HCT116 (cell line): ENCODE results near the gene GATC. TPM values are rescaled to one million over a fixed set of nuclear protein-coding genes. Genes with fewer than 3 reads are reported as not detected.

Source experiments
- ATAC-seq: fragments of 200-7000 bp; cut with Tn5 transposase; 2 replicates; pipeline ENCODE4 v1.9.1; 2020; ENCODE audit warnings: mild to moderate bottlenecking, moderate library complexity
- BruUV-seq: library from RNA; stranded (reverse); fragments of 400-500 nt; replicated peaks from 2 replicates; lab custom pipeline; 2021; lab: Mats Ljungman, UMichigan
- CTCF ChIA-PET: fragments of 300-600 bp; sonication (Branson Sonifier 250); formaldehyde crosslinking; loops from one replicate; lab custom pipeline; 2021; ENCODE audit warnings: antibody characterized with exemption; lab: Charles Lee
- POLR2A ChIA-PET: fragments of 300-600, 350-600 bp; sonication (Branson Sonifier 250); formaldehyde crosslinking; loops from one replicate; lab custom pipeline; 2021; ENCODE audit warnings: antibody characterized with exemption; lab: Charles Lee
- RAD21 ChIA-PET, 2 experiments: fragments of 300-600 bp; sonication (Branson Sonifier 250); formaldehyde crosslinking; loops; one replicate each; lab custom pipeline; 2023; ENCODE audit warnings: low total read pairs in 2 of 2; ENCODE audit not compliant: uncharacterized antibody in 2 of 2, unreplicated experiment in 2 of 2, low non-redundant PET in 1 of 2; lab: Charles Lee
- DNase-seq: peaks from one replicate; pipeline ENCODE4 v3.0.0-alpha.2; 2010; ENCODE audit warnings: low read depth, low spot score
- H2AFZ ChIP-seq: fragments of 200-600 bp; shearing (Covaris generic), sonication (generic); 2 replicates; pipeline ENCODE4 v1.6.1; 2017; ENCODE audit warnings: low read depth, mixed run types, mixed read lengths, antibody characterized with exemption, low read length; ENCODE audit not compliant: poor library complexity, severe bottlenecking
- H3K27ac ChIP-seq: 2 replicates; pipeline ENCODE4 v1.5.1; 2012; ENCODE audit warnings: low read depth, low read length
- H3K27me3 ChIP-seq: fragments of 200-600 bp; sonication (generic); 2 replicates; pipeline ENCODE4 v1.6.1; 2016; ENCODE audit warnings: mixed run types, low read length, mixed read lengths; ENCODE audit not compliant: insufficient read depth
- H3K36me3 ChIP-seq, 2 experiments: fragments of 200-500 bp in 1 of 2; fragments of 200-600 bp in 1 of 2; sonication (Bioruptor generic) in 1 of 2; sonication (generic) in 1 of 2; 2 replicates each; pipeline versions ENCODE4 v1.5.1 to v1.6.1; 2014 to 2016; ENCODE audit warnings: low read length in 2 of 2, inconsistent platforms in 1 of 2, mixed read lengths in 1 of 2, mixed run types in 1 of 2; ENCODE audit not compliant: insufficient read depth in 2 of 2, control insufficient read depth in 1 of 2
- H3K4me1 ChIP-seq, 2 experiments: fragments of 200-600 bp in 1 of 2; sonication (generic) in 1 of 2; 2 replicates each; pipeline versions ENCODE4 v1.5.1 to v1.6.1; 2012 to 2017; ENCODE audit warnings: low read length in 2 of 2, inconsistent platforms in 1 of 2, mild to moderate bottlenecking in 1 of 2, mixed read lengths in 1 of 2, mixed run types in 1 of 2, moderate library complexity in 1 of 2; ENCODE audit not compliant: insufficient read depth in 2 of 2, control insufficient read depth in 1 of 2
- H3K4me2 ChIP-seq: fragments of 200-600 bp; sonication (generic); 2 replicates; pipeline ENCODE4 v1.6.1; 2017; ENCODE audit warnings: mixed run types, low read length, mixed read lengths
- H3K4me3 ChIP-seq, 2 experiments: fragments of 200-600 bp in 1 of 2; sonication (generic) in 1 of 2; replicated peaks in 1 of 2; 2 replicates each; pipeline ENCODE4 v1.5.1; 2011 to 2016; ENCODE audit warnings: low read length in 2 of 2, control low read depth in 1 of 2, low read depth in 1 of 2, mild to moderate bottlenecking in 1 of 2, mixed read lengths in 1 of 2, mixed run types in 1 of 2
- H3K79me2 ChIP-seq: fragments of 200-600 bp; sonication (generic); 2 replicates; pipeline ENCODE4 v1.6.1; 2017; ENCODE audit warnings: mild to moderate bottlenecking, mixed run types, low read length, moderate library complexity, mixed read lengths; ENCODE audit not compliant: insufficient read depth
- H3K9ac ChIP-seq: fragments of 200-600 bp; sonication (generic); 2 replicates; pipeline ENCODE4 v1.6.1; 2016; ENCODE audit warnings: low read length, mixed read lengths
- H3K9me2 ChIP-seq: fragments of 200-600 bp; sonication (generic), shearing (Covaris generic); 2 replicates; pipeline ENCODE4 v1.6.1; 2017; ENCODE audit warnings: mixed run types, mild to moderate bottlenecking, moderate library complexity; ENCODE audit not compliant: insufficient read depth
- H3K9me3 ChIP-seq, 2 experiments: fragments of 200-500 bp in 1 of 2; fragments of 200-600 bp in 1 of 2; sonication (Bioruptor generic) in 1 of 2; sonication (generic) in 1 of 2; 2 replicates each; pipeline ENCODE4 v1.6.1; 2014 to 2017; ENCODE audit warnings: low read length in 2 of 2, mixed read lengths in 2 of 2, inconsistent platforms in 1 of 2, low read depth in 1 of 2, mild to moderate bottlenecking in 1 of 2, mixed run types in 1 of 2, moderate library complexity in 1 of 2; ENCODE audit not compliant: control insufficient read depth in 1 of 2, insufficient read depth in 1 of 2
- H4K20me1 ChIP-seq: fragments of 200-600 bp; sonication (generic), shearing (Covaris generic); 2 replicates; pipeline ENCODE4 v1.6.1; 2017; ENCODE audit warnings: mixed run types, mild to moderate bottlenecking, moderate library complexity; ENCODE audit not compliant: insufficient read depth
- CBX3 ChIP-seq: IDR thresholded peaks from 2 replicates; pipeline ENCODE4 v1.6.1; 2012; ENCODE audit warnings: low read depth
- CEBPB ChIP-seq: IDR thresholded peaks from 2 replicates; pipeline ENCODE4 v1.6.1; 2012; ENCODE audit warnings: low read depth
- EGR1 ChIP-seq: IDR thresholded peaks from 2 replicates; pipeline ENCODE4 v1.6.1; 2012; ENCODE audit warnings: low read depth
- POLR2A ChIP-seq: IDR thresholded peaks from 2 replicates; pipeline ENCODE4 v1.7.0; 2011; ENCODE audit warnings: borderline replicate concordance; ENCODE audit not compliant: insufficient read depth, insufficient read length; ENCODE audit errors: extremely low read depth
- RAD21 ChIP-seq: IDR thresholded peaks from 2 replicates; pipeline ENCODE4 v1.6.1; 2012; ENCODE audit warnings: low read depth, mild to moderate bottlenecking
- SIN3A ChIP-seq: IDR thresholded peaks from 2 replicates; pipeline ENCODE4 v1.6.1; 2012; ENCODE audit warnings: low read depth
- SP1 ChIP-seq: IDR thresholded peaks from 2 replicates; pipeline ENCODE4 v1.6.1; 2012; ENCODE audit warnings: low read depth
- SRF ChIP-seq: IDR thresholded peaks from 2 replicates; pipeline ENCODE4 v1.6.1; 2012; ENCODE audit warnings: low read depth
- YY1 ChIP-seq: IDR thresholded peaks from 2 replicates; pipeline ENCODE4 v1.6.1; 2011; ENCODE audit warnings: low read length, low read depth, moderate library complexity, mild to moderate bottlenecking; ENCODE audit not compliant: insufficient replicate concordance; ENCODE audit errors: extremely low read depth
- ZFX ChIP-seq: fragments of 450-650 bp; IDR thresholded peaks from 2 replicates; pipeline ENCODE4 v1.6.1; 2017
- intact Hi-C: fragments of 100-400 bp; cut with micrococcal nuclease; formaldehyde crosslinking; loops from 2 replicates; pipeline ENCODE4 v1.10.0; 2022
- total RNA-seq: library from RNA; stranded (reverse); gene quantifications from one replicate; pipeline ENCODE4 v1.2.1, GENCODE V29; 2021; ENCODE audit not compliant: unreplicated experiment
- TF ChIP-seq, protein P1 (sequence below), 3 experiments: fragments of 200-600 bp in 1 of 3; sonication (generic) in 1 of 3; IDR thresholded peaks in 2 of 3; conservative IDR thresholded peaks in 1 of 3; 2 replicates each; pipeline ENCODE4 v1.5.1; 2012 to 2017; ENCODE audit warnings: low read depth in 2 of 3, low read length in 2 of 3, antibody characterized with exemption in 1 of 3, borderline replicate concordance in 1 of 3, control low read depth in 1 of 3, mild to moderate bottlenecking in 1 of 3, mixed read lengths in 1 of 3, mixed run types in 1 of 3, moderate library complexity in 1 of 3; ENCODE audit not compliant: insufficient read depth in 1 of 3
- TF ChIP-seq, protein P2 (sequence below): IDR thresholded peaks from 2 replicates; pipeline ENCODE4 v1.6.1; 2012
- TF ChIP-seq, protein P3 (sequence below): IDR thresholded peaks from 2 replicates; pipeline ENCODE4 v1.6.1; 2011; ENCODE audit warnings: mild to moderate bottlenecking, low read length, moderate library complexity; ENCODE audit not compliant: insufficient replicate concordance; ENCODE audit errors: extremely low read depth

The GATC gene
- total RNA-seq, 1 experiment from 2014 or later: 48.7 TPM

DNA sequence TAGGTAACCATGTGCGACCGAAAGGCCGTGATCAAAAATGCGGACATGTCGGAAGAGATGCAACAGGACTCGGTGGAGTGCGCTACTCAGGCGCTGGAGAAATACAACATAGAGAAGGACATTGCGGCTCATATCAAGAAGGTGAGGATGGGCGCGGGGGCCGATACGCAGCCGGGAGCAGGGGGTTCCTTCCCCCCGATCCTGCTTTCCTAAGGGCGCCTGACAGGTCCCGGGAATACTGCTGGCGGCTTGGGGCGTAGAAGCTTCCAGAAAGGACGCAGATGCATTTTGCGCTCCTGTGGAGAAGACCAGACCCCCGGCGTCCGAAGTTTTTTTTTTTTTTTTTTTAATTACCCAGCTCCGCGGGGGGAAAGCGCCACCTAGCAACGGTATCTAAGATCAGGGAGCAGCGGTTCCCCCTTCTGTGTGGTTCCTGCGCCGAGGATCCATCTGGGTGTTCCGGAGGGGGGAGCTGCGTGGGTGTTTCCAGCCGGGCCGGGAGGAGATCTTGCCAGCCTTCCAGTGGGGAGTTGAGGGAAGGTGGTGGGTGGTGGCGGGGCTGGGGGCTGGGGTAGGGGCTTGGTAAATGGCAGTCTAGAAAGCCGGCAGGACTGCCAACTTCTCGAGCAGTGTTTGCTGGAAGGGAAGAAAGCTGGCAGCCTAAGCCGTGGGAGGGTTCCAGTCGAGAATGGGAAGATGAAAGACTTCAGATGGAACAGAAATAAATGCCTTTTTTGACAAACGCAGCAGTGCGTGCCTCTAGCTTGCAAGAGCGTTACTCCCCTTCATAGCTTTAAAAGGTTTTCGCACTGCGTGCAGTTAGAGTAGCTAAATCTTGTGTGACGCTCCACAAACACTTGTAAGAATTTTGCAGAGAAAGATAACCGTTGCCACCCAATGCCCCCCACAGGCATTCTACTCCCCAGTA lies 50.4 kb downstream of the GATC start:
- intact Hi-C loops: no loop called here
- peak overlapping the region; percentile 85 for H3K4me2 ChIP-seq
- ATAC-seq (peak; percentile 38), DNase-seq (no peak)
- TF ChIP-seq EGR1: peak; percentile 85
- TF ChIP-seq SIN3A: 0 out of 2 replicates have a peak, but pooled peaks have one; percentile 25
- no peak for TF ChIP-seq SRF
- TF ChIP-seq ZFX: no peak
- no peak for TF ChIP-seq POLR2A
- TF ChIP-seq CBX3: no peak
- TF ChIP-seq, protein P1, sequence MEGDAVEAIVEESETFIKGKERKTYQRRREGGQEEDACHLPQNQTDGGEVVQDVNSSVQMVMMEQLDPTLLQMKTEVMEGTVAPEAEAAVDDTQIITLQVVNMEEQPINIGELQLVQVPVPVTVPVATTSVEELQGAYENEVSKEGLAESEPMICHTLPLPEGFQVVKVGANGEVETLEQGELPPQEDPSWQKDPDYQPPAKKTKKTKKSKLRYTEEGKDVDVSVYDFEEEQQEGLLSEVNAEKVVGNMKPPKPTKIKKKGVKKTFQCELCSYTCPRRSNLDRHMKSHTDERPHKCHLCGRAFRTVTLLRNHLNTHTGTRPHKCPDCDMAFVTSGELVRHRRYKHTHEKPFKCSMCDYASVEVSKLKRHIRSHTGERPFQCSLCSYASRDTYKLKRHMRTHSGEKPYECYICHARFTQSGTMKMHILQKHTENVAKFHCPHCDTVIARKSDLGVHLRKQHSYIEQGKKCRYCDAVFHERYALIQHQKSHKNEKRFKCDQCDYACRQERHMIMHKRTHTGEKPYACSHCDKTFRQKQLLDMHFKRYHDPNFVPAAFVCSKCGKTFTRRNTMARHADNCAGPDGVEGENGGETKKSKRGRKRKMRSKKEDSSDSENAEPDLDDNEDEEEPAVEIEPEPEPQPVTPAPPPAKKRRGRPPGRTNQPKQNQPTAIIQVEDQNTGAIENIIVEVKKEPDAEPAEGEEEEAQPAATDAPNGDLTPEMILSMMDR (IDR thresholded peaks at IDR 0.05 in 2 of 3, conservative IDR thresholded peaks at IDR 0.05 in 1 of 3; ENCODE audit: borderline replicate concordance in 1 of 3, insufficient read depth in 1 of 3, low read depth in 2 of 3, low read length in 2 of 3): peak in 1 of 3 experiments; percentile 29; a peak in 1 of 6 replicates
- no peak for TF ChIP-seq YY1
- TF ChIP-seq CEBPB: no peak
- TF ChIP-seq SP1: no peak
- TF ChIP-seq, protein P2, sequence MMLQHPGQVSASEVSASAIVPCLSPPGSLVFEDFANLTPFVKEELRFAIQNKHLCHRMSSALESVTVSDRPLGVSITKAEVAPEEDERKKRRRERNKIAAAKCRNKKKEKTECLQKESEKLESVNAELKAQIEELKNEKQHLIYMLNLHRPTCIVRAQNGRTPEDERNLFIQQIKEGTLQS: no peak
- TF ChIP-seq, protein P3, sequence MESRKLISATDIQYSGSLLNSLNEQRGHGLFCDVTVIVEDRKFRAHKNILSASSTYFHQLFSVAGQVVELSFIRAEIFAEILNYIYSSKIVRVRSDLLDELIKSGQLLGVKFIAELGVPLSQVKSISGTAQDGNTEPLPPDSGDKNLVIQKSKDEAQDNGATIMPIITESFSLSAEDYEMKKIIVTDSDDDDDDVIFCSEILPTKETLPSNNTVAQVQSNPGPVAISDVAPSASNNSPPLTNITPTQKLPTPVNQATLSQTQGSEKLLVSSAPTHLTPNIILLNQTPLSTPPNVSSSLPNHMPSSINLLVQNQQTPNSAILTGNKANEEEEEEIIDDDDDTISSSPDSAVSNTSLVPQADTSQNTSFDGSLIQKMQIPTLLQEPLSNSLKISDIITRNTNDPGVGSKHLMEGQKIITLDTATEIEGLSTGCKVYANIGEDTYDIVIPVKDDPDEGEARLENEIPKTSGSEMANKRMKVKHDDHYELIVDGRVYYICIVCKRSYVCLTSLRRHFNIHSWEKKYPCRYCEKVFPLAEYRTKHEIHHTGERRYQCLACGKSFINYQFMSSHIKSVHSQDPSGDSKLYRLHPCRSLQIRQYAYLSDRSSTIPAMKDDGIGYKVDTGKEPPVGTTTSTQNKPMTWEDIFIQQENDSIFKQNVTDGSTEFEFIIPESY: no peak
- peak; percentile 42 for TF ChIP-seq RAD21
- H3K4me1 ChIP-seq: peaks cover 9 to 16% of the 10 kb centered on the region in 2 experiments; a peak in 2 of 4 replicates
- H2AFZ ChIP-seq: no peak overlapping the region
- POLR2A ChIA-PET: interaction anchor here (0.6 to 2.2 kb wide), 16 partner anchors 9 to 1903 kb away, joined by 3 to 18 read pairs (median 4); partner anchors contain the start of genes COQ5, RNU4-1, RNU4-2 and SRSF9
- H3K27ac ChIP-seq: peak overlapping the region; percentile 92
- H3K4me3 ChIP-seq: peak overlapping the region; percentile 93
- H3K36me3 ChIP-seq: peaks cover 10 to 16% of the 10 kb centered on the region in 2 experiments; a peak in 2 of 4 replicates
- RAD21 ChIA-PET: no interaction called here
- no peaks in the 10 kb centered on the region for H3K27me3 ChIP-seq
- H3K9ac ChIP-seq: peak overlapping the region; percentile 81
- no peaks in the 10 kb centered on the region for H3K9me3 ChIP-seq
- CTCF ChIA-PET: interaction anchor here (1.3 kb wide), 1 partner anchor 25 kb away, joined by 3 read pairs; no protein-coding TSS in a partner anchor
- BruUV-seq: no TSS peak
- peaks cover 3% of the 10 kb centered on the region; the same call in 1 of the 2 replicates for H4K20me1 ChIP-seq
- peaks cover 31% of the 10 kb centered on the region for H3K79me2 ChIP-seq
- H3K9me2 ChIP-seq: no peaks in the 10 kb centered on the region
